GM12801 (cell line): ENCODE results near the gene VEGFB.

Experiments used
- CTCF ChIP-seq: IDR thresholded peaks from one replicate; pipeline ENCODE4 v1.5.1; 2011; ENCODE audit warnings: control low read depth; ENCODE audit not compliant: insufficient read length; ENCODE audit errors: extremely low read depth

Gene VEGFB

DNA sequence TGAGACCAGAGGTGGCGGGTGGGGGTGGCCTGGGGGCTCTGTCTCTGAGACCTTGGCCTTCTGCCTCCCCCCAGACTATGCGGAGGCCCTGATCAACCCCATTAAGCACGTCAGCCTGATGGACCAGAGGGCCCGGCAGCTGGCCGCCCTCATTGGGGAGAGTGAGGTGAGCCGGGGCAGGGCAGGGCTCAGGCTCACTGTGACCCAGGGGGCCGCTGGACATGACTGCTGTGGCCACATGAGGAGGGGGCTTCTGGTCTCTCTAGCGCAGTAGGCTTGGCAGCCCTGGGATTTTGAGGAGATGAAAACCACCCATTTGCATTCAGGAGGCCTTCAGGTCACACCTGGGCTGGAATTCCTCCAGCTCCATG, 29.5 kb downstream of the VEGFB start:
- no peak for TF ChIP-seq CTCF

DNA sequence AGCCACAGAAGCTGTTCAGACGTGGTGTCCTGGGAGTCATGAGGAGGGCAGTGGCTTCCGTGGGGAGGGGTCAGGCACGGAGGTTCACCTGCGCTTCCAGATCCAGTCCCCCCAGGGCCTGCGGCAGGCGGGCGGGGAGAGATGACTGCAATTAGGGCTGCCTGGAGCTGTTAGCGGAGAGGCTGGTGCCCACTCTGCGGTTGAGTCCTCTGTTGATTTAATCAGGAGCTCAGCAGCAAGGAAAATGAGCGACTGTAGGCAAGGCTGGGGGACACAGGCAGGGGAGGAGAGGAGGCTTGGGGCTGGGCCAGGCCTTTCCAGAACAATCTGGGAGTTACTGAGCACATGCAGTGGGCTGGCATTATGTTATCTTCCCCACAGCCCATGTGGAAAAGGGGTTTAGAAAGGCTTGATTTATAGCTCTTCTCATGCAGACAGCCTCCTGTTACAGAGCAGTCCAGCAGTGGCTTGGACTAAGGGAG, 30.0 kb downstream of the VEGFB start:
- no peak for TF ChIP-seq CTCF

DNA sequence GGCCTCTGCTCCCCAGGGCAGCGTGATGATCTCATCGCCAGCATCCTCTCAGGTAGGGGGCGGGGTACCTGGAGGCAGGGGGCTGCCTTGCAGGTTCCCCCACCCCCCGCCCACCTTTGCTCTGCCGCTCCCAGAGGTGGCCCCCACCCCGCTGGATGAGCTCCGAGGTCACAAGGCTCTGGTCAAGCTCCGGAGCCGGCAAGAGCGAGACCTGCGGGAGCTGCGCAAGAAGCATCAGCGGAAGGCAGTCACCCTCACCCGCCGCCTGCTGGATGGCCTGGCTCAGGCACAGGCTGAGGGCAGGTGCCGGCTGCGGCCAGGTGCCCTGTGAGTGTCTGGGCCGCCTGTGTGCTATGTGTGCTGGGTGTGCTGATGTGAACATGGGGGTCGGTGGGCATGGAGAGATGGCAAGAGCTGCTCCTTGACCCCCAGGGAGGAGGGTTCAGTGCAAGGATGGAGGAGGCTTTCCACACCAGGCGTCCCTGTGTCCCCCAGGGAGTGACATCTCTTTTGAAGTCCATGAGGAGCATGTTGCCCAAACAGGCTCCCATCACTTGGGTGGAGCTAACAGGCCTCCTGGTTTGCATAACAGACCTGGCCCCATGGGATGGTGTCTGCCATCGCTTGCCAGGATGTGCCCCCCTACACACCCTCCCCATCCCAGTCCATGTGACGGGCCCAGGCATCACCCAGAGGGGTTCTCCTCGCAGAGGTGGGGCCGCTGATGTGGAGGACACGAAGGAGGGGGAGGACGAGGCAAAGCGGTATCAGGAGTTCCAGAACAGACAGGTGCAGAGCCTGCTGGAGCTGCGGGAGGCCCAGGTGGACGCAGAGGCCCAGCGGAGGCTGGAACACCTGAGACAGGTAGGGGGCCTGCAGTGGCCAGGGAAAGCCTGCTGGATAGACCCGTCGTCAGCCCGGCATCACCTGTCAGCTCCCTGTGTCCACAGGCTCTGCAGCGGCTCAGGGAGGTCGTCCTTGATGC, 31.1 kb downstream of the VEGFB start:
- no peak for TF ChIP-seq CTCF

- no peak for TF ChIP-seq CTCF
Observed at GRCh38 chr11:64266339-64266738, 32.0 kb downstream of the VEGFB start.

GRCh38 chr11:64267207-64267945, 33.0 kb downstream of the VEGFB start:
- no peak for TF ChIP-seq CTCF

DNA sequence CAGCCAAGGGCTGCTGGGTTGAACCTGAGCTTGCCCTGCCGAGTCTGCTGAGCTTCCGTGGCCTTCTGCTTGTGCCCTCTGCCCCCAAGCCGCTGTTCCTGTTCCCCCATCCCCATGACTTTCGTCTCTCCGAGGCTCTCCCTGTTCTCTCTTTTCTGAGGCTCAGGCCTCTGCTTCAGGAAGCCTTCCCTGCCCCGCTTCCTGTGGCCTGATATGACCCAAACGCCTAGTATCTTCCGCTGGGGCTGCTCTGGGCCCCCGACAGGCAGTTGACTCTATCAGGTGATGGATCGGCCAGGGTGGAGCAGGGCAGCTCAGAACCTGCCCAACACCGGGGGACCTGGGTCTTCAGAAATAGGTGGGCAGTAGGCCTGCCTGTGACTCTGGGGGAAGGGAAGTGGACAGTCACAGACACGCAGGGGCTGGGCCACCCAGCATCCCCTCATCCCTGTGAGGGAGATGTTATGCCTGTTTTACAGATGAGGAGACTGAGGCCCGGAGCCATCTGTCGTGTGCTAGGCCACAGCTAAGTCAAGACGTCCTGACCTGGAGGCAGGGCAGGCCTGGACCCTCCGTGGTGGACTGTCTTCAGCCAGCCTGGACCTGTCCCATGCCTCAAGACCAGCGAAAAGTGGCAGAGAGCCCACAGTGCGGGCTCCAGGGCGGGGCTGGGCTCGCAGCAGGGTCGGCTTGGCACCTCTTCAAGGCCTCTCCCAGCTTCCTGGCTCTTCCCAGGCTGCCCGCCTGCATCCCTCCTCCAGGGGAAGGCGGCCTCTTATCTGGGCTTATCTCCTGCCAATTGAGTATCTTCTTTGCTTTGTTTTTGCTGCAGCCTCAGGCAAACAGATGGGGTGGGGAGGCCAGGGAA, 33.9 kb downstream of the VEGFB start:
- no peak for TF ChIP-seq CTCF
